Measurements from ENCODE around the gene SRSF8. TPM values are rescaled to one million over a fixed set of nuclear protein-coding genes. Genes with fewer than 3 reads are reported as not detected.
"Not testable (repeated sequence)": the region's sequence is repeated elsewhere in the genome, so short reads cannot be mapped to it uniquely, and the experiment has no call there.

SRSF8 gene
- total RNA-seq, 1 donor from 2014 or later = 33.3 TPM

DNA sequence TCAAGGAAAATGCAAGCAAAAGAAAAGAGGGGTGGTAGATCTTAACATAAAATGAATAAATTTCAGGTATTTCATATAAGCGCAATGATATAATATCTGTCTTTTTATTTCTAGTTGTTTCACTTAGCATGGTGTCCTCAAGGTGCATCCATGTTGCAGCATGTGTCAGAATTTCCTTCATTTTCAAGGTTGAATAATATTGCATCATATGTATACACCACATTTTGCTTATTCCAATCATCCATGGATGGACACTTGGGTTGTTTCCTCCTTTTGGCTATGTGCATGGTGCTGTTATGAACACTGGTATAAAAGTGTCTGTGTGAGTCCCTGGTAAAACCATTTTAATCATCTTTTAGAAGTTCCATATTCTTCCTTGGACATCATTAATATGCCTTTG, 24.5 kb upstream of the SRSF8 start:
- no peaks in the 10 kb centered on the region for H3K4me1 Mint-ChIP-seq
- H3K36me3 Mint-ChIP-seq = no peaks in the 10 kb centered on the region
- H3K4me3 Mint-ChIP-seq = no peak overlapping the region
- TF ChIP-seq, protein P1, sequence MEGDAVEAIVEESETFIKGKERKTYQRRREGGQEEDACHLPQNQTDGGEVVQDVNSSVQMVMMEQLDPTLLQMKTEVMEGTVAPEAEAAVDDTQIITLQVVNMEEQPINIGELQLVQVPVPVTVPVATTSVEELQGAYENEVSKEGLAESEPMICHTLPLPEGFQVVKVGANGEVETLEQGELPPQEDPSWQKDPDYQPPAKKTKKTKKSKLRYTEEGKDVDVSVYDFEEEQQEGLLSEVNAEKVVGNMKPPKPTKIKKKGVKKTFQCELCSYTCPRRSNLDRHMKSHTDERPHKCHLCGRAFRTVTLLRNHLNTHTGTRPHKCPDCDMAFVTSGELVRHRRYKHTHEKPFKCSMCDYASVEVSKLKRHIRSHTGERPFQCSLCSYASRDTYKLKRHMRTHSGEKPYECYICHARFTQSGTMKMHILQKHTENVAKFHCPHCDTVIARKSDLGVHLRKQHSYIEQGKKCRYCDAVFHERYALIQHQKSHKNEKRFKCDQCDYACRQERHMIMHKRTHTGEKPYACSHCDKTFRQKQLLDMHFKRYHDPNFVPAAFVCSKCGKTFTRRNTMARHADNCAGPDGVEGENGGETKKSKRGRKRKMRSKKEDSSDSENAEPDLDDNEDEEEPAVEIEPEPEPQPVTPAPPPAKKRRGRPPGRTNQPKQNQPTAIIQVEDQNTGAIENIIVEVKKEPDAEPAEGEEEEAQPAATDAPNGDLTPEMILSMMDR (IDR thresholded peaks at IDR 0.05; ENCODE audit: unreplicated experiment) = no peak
- peaks cover 3% of the 10 kb centered on the region for H3K9me3 Mint-ChIP-seq
- peaks cover 37% of the 10 kb centered on the region for H3K27me3 Mint-ChIP-seq (ENCODE audit: low read depth)
- no peak overlapping the region for H3K27ac Mint-ChIP-seq
- no peak for DNase-seq (ENCODE audit: low spot score in 2 of 2, unreplicated experiment in 2 of 2)

DNA sequence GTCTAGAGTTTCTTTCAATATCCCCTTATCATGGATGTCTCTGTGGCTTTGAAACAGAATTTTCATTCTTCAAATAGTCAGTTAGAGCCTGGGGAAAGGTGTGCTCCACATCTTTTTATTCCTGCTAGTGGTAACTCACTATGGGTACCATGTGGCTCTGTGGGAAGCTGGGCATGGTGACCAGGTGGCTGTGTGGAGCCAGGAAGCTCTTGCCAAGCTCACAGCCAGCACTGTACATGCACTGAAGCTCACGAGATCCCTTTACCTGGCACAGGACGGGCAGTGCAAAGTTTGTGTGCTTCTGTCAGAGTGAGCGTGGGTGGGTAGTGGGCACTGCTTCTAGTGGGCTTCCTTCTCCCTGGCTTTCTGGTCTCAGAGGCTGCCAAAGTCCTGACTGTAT, 23.8 kb upstream of the SRSF8 start:
- H3K4me3 Mint-ChIP-seq = no peak overlapping the region
- H3K27me3 Mint-ChIP-seq (ENCODE audit: low read depth) = peaks cover 38% of the 10 kb centered on the region
- peaks cover 3% of the 10 kb centered on the region for H3K9me3 Mint-ChIP-seq
- H3K36me3 Mint-ChIP-seq = no peaks in the 10 kb centered on the region
- TF ChIP-seq, protein P1 (IDR thresholded peaks at IDR 0.05; ENCODE audit: unreplicated experiment) = no peak
- DNase-seq (ENCODE audit: low spot score in 2 of 2, unreplicated experiment in 2 of 2) = no peak
- H3K27ac Mint-ChIP-seq = no peak overlapping the region
- no peaks in the 10 kb centered on the region for H3K4me1 Mint-ChIP-seq

DNA sequence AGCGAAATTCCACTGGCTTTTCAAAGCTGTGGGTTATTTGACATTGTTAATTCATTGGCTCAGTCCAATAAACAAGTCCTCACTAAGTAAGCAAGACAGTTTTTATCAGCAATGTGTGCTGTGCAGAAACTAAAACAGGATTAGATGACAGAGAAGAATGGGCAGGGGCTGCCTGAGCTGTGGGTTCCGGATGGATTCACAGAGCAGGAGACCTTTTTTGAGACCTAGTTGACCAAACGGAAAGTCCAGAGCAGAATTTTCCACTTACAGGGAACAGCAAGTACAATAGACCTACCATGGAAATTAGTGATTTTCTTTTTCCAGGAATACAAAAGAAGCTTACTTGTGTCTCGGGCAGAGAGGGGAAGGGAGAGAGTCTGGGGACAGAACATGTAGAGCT, 22.7 kb upstream of the SRSF8 start:
- Mint-ChIP-seq H3K36me3 (no peaks in the 10 kb centered on the region), H3K27me3 (ENCODE audit: low read depth) (peaks cover 48% of the 10 kb centered on the region), H3K4me1 (no peaks in the 10 kb centered on the region), H3K4me3 (no peak overlapping the region), H3K27ac (no peak overlapping the region), H3K9me3 (no peaks in the 10 kb centered on the region)
- DNase-seq (ENCODE audit: low spot score in 2 of 2, unreplicated experiment in 2 of 2) = no peak
- TF ChIP-seq, protein P1 (IDR thresholded peaks at IDR 0.05; ENCODE audit: unreplicated experiment) = no peak

DNA sequence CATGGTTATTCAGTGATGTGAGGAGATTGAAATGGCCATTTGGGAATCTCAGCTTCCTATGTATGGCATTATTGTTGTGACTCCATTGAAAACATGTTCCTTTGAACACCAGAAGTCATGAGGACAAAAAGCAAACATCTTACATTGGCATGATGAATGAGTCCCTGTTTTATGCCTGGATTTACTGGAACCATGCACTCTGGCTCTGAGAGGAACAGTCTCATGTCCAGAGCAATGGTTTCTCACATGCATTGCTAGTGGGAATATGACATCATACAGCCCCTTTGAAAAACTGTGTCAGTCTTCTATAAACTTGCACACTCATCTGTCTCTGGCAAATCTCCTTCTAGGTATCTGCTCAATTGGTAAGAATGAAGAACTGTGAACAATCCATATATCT, 20.9 kb upstream of the SRSF8 start:
- H3K4me3 Mint-ChIP-seq = no peak overlapping the region

DNA sequence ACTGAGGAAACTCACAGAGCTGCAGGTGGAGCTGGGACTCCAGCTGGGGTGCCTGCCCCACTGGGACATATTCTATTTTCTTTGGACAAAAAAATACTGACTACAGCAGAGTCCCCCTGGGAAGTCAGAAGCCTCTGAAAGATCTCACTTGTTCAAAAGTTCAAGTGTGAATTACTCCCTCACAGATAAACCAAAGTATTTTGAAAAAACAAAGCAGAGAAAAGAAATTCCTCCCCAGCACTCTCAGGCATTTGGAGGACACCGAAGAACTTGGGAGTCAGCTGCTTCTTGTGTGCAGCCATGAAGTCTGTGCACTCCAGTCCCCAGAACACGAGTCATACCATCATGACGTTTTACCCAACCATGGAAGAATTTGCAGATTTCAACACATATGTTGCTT, 17.6 kb upstream of the SRSF8 start, which contains the start of gene KDM4F:
KDM4F (plus strand) TSS at position 301 of the 400 bp plus-strand sequence.
- H3K36me3 Mint-ChIP-seq; H3K9me3 Mint-ChIP-seq; H3K27ac Mint-ChIP-seq; DNase-seq (ENCODE audit: low spot score in 2 of 2, unreplicated experiment in 2 of 2); H3K4me1 Mint-ChIP-seq; H3K4me3 Mint-ChIP-seq: not testable (repeated sequence)
- peaks cover 52% of the 10 kb centered on the region for H3K27me3 Mint-ChIP-seq (ENCODE audit: low read depth)

More for the DNA sequence above, 20.9 kb upstream of the SRSF8 start:
- no peak for DNase-seq (ENCODE audit: low spot score in 2 of 2, unreplicated experiment in 2 of 2)
- TF ChIP-seq, protein P1 (IDR thresholded peaks at IDR 0.05; ENCODE audit: unreplicated experiment) = no peak
- no peaks in the 10 kb centered on the region for H3K36me3 Mint-ChIP-seq
- H3K4me1 Mint-ChIP-seq = no peaks in the 10 kb centered on the region
- peaks cover 51% of the 10 kb centered on the region for H3K27me3 Mint-ChIP-seq (ENCODE audit: low read depth)
- no peaks in the 10 kb centered on the region for H3K9me3 Mint-ChIP-seq
- no peak overlapping the region for H3K27ac Mint-ChIP-seq

DNA sequence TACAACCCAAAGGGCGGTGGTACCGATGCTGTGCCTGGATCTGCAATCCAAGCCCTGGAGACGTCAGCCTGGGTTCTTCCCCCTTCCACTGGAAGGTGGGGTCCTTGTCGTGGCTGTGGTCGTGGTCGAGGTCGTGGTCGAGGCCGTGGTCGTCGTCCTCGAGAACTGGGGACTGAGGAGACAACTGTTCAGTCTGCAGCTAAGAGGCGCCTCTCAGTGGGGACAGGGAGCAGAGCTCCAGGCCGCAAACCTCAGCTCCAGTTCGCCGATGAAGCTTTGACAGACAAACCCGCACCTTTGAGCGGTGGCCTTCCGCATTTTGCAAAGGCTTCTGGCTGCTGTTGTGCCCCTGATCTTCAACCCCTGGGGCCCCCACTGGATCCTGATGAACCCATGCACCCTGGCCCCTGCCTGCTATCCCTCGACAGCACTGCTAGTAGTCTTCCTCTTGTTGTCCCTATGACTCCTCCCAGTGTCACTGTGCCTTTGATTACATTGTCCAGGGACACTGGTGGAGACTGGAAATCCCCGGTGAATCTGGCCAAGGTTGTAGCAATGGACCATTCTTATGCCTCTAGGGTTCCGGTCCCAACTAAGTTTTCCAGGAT, 16.0 kb upstream of the SRSF8 start:
- Mint-ChIP-seq H3K9me3 (peaks cover 3% of the 10 kb centered on the region), H3K36me3 (no peaks in the 10 kb centered on the region), H3K27me3 (ENCODE audit: low read depth) (peaks cover 50% of the 10 kb centered on the region), H3K4me1 (no peaks in the 10 kb centered on the region), H3K4me3 (no peak overlapping the region), H3K27ac (no peak overlapping the region)
- DNase-seq (ENCODE audit: low spot score in 2 of 2, unreplicated experiment in 2 of 2) = no peak
- TF ChIP-seq, protein P1 (IDR thresholded peaks at IDR 0.05; ENCODE audit: unreplicated experiment) = no peak
